AG09319 (cell line): Measurements from ENCODE around the gene GDPD5.
A peak's percentile ranks its signal among the peaks of the same experiment; 100 is the strongest.

Experiments used
- DNase-seq: peaks from one replicate; pipeline ENCODE4 v3.0.0-alpha.2; 2010; ENCODE audit warnings: low read depth; ENCODE audit errors: extremely low read depth
- TF ChIP-seq, protein P1 (sequence below): IDR thresholded peaks from 2 replicates; pipeline ENCODE4 v1.5.1; 2011; ENCODE audit warnings: low read depth, mild to moderate bottlenecking, inconsistent platforms, low read length, moderate library complexity

Gene GDPD5

DNA sequence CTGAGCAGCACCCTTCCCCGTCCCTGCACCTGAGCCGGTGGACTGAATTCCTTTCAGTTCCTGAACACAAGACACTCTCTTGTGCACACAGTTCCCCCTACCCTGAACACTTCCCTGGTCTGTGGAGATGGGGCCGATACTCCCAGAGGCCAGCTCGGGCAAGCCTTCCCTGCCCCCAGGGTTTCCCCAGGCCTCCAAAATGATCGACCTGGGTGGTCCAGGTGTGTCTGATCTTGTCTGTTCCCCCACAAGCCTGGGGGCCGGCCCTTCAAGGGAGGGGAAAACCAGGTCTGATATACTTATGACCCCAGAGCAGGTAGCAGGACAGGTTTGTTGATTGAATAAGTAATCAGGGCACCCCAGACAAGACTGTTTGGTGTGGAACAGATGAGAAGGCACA, 52.1 kb downstream of the GDPD5 start:
- TF ChIP-seq, protein P1, sequence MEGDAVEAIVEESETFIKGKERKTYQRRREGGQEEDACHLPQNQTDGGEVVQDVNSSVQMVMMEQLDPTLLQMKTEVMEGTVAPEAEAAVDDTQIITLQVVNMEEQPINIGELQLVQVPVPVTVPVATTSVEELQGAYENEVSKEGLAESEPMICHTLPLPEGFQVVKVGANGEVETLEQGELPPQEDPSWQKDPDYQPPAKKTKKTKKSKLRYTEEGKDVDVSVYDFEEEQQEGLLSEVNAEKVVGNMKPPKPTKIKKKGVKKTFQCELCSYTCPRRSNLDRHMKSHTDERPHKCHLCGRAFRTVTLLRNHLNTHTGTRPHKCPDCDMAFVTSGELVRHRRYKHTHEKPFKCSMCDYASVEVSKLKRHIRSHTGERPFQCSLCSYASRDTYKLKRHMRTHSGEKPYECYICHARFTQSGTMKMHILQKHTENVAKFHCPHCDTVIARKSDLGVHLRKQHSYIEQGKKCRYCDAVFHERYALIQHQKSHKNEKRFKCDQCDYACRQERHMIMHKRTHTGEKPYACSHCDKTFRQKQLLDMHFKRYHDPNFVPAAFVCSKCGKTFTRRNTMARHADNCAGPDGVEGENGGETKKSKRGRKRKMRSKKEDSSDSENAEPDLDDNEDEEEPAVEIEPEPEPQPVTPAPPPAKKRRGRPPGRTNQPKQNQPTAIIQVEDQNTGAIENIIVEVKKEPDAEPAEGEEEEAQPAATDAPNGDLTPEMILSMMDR = no peak
- DNase-seq = no peak

DNA sequence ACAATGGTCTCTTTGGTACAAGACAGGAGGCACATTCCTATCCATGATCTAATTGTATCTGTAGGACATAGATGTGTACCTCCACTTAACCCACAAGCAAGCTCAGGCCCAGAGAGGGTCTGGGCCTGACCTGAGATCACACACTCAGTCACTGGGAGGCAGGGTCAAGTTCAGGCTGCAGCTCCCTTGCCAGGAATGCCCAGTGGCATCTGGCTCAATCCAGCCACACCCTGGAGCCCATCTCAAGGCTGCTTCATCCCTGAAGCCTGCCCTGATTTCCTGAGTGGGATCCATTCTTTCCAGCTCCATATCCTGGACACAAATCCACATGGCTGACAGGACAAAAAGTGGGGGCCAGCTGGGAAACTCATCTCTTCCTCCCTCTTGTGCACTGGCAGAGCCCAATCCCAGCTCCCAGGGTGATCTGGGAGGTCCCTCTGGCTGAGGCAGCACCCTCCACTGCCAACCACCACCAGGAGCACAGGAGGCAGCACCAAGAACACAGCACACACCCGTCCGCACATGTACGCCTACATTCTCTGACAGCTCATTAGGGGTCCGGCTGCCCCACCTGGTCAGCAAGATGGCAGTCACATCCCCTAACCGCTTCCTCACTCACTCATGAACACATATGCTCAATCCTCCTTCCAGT, 53.5 kb downstream of the GDPD5 start:
- TF ChIP-seq, protein P1 = no peak
- DNase-seq = no peak

DNA sequence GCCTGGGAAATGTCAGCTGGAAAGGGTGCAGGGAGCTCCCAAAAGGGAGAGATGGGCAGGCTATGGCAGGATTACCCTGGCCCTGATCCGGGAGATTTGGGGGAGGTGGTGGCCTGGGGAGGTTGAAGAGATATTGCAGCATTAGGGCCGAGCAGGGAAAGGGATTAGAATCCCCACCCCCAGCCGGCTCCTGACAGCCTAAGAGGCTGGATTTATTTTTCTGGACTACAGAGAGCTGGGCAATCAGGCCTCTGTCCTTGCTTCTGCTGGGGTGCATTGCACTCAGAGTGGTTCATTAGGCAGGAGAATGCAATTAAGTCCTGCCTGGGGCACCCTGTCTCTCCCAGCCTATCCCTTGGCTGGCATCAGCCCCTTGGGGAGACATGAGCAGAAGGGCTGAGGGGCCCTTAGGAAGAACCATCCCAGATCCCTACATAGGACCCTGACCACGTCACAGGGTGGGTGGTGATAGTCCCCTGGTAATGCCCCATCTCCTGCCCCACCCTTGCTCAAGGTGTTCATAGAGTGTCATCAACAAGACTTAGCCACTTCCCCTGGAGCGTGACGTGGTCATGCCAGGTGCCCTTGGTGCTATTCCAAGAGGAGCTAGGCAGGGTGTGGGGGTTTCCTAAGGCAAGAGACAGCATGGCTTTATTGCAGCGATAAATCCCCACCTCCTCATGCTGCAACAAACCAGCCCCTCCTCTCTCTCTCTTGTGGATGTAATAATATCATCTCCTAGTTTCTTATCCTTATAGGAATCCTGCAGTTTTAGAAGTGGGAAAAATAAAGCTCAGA, 54.4 kb downstream of the GDPD5 start:
- DNase-seq = no peak
- TF ChIP-seq, protein P1 = no peak

DNA sequence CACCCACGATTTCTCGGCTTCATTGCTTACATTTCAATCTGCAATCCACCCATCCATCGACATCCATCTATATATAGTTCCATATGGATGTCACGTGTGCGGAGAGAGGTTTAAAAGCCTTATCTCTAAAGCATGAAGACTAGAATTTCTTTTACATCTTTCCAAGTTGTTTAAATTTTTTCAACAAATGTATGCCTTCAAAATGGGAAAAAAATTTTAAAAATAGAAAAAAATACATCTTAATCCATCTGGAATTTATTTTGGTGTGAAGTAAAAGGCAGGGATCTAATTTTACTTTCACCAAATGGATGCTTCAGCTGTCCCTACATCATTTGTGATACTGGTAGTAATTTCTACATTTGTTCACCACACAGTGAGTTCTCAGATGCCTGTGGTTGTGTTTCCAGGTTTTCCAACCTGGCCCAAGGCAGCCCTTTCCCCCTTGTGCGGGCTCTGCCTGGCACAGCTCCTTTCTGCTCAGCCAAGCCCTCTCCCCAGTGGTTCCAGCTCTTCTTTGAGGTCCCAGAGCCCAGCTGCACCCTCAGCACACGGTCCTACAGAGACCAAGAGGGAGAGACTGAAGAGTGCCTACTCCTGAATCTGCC, 55.2 kb downstream of the GDPD5 start:
- TF ChIP-seq, protein P1 = no peak
- DNase-seq = no peak

DNA sequence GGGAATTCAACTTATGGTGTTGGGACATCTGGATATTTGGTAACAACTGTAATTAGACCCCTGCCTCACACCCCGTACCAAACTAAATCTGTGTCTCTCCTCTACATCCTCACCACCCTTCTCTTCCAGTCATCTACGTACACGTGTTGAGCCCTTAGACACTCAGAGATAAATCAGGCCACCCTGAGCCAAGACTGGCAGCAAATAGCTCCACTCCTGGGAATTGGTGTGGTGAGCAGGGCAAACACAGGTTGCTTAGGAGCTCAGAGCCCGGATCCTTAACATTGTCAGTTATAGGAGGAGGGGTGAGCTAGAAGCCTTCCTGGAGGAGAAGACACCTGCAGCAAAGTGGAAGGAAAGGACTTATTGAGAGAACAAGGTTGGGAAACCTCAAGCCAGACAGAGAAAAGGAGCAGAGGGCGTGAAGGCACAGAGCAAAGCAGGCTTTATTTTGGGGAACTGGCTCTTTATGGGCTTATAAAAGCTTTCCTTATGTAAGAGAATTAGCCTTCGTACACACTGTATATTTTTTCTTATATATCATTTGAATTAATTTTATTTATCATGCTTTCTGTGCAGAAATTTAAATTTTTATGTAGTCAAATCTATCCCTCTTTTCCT, 55.8 kb downstream of the GDPD5 start:
- TF ChIP-seq, protein P1 = no peak
- DNase-seq = no peak

DNA sequence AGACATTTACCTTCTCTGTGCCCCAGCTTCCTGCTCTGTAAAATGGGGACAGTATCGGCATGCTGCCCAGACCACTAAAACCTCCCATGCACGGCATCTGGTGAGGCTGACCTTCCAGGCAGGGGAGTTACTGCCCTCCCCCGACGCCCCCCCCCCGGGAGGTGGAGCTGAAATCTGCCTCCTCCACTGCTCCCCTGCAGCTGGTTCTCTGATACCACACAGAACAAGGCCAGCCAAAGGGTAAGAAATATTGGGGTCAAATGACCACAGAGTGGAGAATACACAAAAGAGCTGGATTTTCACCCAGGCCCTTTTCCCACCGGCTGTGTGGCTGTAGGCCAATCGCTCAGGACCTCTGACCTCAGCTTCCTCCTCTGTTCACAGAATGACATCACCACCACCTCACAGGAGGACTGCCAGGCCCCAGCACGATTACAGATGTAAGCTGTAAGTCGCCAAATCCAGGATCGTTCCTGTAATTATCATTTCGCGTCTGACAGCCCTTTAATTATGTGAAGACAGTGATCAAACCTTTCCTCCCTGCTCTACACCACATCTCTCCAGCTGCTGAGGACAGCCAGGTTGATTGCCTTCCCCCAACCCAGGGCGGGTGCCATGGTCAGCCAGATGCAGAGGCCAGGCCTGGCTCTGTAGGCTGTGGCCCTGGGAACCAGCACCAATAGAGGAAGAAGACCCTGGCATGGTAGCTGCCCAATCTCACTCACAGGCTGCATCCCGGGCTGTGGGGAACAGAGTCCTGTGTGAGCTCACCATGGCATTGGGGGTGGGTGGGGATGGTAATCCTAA, 57.0 kb downstream of the GDPD5 start:
- peak; percentile 34 for DNase-seq
- TF ChIP-seq, protein P1 = no peak
